Lower leg skin (tissue), 3 donors: ENCODE data around the gene SUN5.
"Not testable (repeated sequence)": the region's sequence is repeated elsewhere in the genome, so short reads cannot be mapped to it uniquely, and the experiment has no call there.

ENCODE experiments used
- CTCF ChIP-seq, 3 donors: fragments of 450-650 bp; IDR thresholded peaks; one replicate each; pipeline ENCODE4 v1.5.1; 2016; ENCODE audit warnings: antibody characterized with exemption in 3 of 3, mild to moderate bottlenecking in 3 of 3, moderate library complexity in 2 of 3
- POLR2A ChIP-seq, 2 donors: fragments of 450-650 bp; IDR thresholded peaks; one replicate each; pipeline ENCODE4 v1.6.1; 2016 to 2017; ENCODE audit warnings: antibody characterized with exemption in 2 of 2, mild to moderate bottlenecking in 1 of 2, moderate library complexity in 1 of 2

GRCh38 chr20:33045129-33045721 is 41.0 kb upstream of the SUN5 start:
- not testable (repeated sequence) for TF ChIP-seq CTCF, POLR2A (IDR thresholded peaks at IDR 0.05)
